SIG-M5 treated with dmso at 0.1 percent for 504 hours (cell line): ENCODE results near the gene AGBL4.
"Not testable (repeated sequence)": the region's sequence is repeated elsewhere in the genome, so short reads cannot be mapped to it uniquely, and the experiment has no call there.

Experiments
- DNase-seq: peaks from one replicate; lab custom pipeline; 2025; ENCODE audit not compliant: unreplicated experiment; lab: John Stamatoyannopoulos, UW

AGBL4 gene

DNA sequence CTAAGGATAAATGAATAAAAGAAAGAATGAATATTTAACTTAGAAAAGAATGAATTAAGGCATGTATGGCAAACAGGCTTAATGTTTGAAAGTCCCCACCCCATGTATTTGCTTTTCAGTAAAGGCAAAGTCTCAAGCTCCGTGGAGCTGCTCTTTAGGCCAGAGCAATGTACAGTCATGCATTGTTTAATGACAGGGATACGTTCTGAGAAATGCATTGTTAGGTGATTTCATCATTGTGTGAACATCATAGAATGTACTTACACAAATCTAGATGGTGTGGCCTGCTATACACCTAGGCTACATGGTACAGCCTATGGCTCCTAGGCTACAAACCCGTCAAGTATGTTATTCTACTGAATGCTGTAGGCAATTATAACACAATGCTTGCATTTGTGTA, 1500.2 kb downstream of the AGBL4 start:
- no peak for DNase-seq

DNA sequence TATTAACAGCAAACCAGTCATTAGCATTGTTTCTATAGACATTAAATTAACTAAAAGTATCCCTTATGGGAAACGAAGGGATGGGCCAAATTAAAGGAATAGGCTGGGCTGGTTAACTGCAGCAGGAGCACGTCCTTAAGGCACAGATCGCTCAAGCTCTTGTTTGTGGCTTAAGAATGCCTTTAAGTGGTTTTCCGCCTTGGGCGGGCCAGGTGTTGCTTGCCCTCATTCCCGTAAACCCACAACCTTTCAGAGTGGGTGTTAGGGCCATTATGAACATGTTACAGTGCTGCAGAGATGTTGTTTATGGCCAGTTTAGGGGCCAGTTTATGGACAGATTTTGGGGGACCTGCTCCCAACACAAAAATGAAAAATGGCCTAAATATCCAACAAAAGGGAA, 1503.9 kb downstream of the AGBL4 start:
- DNase-seq = not testable (repeated sequence)

DNA sequence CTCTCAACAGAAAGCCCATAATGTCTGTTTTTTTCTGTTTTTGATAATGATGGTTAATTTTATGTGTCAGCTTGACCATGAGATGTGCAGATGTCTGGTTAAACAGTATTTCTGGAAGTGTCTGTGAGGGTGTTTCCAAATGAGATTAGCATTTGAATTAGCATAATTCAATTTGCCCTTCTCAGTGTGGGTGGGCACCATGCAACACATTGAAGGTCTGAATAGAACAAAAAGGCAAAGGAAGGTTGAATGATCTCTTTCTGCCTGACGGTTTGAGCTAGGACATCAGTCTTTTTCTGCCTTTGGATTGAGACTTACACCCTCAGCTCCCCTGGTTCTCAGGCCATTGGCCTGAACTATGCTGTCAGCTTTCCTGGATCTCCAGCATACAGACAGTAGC, 1516.9 kb downstream of the AGBL4 start:
- DNase-seq = no peak

DNA sequence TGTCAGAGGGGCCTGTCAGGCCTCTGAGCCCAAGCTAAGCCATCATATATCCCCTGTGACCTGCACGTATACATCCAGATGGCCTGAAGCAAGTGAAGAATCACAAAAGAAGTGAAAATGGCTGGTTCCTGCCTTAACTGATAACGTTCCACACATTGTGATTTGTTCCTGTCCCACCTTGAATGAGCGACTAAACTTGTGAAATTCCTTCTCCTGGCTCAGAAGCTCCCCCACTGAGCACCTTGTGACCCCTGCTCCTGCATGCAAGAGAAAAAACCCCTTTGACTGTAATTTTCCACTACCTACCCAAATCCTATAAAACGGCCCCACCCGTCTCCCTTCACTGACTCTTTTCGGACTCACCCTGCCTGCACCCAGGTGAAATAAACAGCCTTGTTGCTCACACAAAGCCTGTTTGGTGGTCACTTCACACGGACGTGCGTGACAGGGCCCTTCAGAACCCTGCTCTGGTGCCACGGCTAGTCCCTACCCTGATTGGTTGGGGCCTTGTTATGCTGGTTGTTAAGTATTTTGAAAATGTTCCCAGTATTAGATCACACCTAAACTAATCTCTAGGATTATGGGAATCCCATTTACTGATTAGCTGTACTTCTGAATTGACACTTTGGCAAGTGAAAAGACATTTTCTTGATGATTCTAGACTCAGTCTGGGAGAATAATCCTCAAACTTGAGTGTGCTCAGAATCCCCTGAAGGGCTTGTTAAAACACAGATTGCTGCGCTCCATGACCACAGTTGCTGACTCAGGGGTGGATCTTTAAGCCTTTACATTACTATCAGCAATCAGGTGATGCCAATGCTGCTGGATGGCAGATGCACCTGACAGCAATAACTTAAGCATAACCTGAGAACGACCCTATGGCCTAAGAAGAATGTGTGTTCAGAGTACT, 1523.0 kb downstream of the AGBL4 start:
- DNase-seq = no peak

DNA sequence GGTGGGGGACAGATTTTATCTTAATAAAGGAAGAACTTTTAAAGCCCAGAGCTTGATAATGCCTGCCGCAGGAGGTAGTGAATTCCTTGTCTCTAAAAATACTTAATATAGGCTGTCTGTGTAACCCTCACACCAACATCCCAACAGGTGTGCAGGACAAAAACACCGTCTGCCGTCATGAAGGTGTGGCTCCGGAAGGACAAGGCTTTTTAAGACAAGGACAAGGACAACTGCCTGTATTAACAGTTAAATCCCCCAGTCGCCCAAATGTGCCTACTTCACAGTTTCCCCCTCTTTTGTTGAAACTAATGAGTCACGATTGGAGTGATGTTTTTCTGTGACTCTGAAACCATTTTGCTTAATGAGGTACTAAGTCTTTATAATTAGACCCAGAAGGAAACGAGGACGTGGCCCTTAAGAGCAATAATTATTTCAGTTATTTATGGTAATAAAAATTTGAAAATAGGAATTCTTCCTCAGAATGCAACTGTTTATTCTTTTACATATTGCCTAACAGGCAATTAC, 1524.5 kb downstream of the AGBL4 start:
- DNase-seq = no peak

DNA sequence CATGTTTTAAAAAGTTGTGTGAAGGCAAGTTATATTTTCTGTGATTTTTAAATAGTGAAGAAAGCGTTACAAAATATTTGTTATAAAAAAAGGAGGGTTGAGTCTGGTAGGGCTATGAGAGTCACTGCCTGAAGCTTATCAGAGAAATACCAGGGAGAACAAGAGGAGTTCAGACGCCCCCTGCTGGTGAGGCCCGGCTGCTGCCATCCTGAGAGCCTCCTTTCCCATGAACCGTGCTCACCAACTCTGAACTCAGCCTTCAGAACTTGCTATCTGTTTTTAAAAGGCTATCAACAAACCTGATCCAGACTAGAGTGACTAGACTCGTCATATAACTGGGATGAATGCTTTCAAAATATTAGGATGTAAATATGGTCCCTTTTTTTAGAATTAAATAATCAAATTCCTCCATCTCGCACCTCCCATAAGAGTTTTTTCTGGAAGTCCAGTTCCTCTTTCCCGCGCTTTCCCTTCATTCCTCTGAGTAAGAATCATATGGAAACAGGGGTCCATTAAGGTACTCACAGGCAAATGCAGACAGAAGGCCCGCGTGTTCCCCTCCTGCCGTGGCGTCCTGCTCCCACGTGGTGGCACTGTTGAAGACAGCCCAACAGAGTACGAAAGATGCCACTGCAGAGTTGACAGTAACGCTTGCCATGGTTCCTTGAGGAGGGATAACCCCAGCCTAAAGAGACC, 1525.5 kb downstream of the AGBL4 start:
- DNase-seq = peak; percentile 42

DNA sequence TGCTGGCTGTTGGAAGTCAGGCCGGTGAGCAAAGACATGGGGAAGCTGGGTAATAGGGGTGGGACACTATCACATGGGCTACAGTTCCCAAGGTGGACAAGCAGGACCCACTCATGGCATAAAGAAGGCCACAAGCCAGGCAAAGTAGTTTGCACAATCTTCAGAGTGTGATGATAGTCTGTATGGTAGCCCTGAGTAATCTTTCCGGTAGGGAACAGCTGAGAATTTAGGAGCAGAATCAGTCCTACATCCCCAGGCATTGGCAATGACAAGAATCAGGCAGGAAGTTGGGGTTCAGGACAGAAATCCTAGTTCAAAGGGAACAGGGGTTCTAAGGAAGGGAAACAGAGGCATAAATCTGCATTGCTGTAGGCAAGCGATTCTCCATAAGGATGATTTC, 1527.8 kb downstream of the AGBL4 start:
- DNase-seq = no peak

DNA sequence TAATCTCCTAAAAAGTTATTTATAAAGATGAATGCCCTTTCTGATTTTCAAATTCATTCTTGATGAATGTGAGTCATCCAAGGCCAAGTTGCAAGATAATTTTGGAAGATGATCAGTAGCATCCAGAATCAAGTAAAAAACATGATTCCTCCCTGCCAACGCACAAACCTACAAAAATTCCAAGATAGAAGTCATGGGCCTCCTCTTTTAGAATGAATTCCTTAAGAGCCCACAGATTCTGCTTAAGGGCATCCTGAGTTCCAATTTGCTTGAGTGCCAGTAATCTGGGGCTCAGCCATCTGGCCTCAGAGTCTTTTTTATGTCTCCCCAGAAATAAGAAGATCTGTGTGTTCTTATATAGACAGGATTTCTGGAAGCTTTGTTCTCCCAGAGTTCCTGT, 1528.6 kb downstream of the AGBL4 start:
- no peak for DNase-seq

DNA sequence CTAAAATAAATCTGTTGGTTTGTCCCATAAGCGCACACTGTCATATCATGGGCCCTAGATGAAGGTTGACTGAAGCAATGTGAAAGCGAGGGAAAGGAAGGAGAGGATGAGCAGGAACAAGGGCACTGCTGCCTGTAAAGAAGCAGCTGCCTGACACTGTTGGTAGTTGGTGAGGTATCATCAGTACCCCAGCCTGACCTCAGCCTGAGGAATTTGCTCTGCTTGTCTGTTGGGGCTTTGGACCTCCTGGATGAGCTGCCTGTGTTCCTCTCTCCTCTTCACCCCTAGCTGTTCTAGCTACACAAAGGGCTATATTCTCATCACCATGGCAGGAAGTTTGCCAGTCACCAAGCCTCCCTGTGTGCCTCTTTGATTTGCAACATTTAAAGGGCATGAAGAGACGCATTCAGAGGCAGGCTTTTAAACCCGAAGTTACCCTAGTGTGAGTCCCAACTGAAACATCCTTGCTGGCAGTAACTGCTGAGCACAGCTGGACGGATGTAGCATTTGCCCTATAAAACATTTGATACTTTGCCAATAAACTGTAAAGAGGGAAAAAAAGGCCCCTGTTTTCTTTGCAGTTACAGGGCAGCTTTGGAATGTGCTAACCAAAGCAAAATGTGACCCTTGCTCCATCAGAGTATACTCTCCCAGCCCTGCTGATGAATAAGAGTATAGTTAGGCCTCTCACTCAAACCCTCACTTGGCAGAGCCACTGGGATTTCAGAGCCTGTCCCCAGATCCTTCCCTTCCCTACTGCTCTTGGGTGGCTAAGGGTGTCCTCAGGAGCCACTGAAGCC, 1529.6 kb downstream of the AGBL4 start:
- no peak for DNase-seq

DNA sequence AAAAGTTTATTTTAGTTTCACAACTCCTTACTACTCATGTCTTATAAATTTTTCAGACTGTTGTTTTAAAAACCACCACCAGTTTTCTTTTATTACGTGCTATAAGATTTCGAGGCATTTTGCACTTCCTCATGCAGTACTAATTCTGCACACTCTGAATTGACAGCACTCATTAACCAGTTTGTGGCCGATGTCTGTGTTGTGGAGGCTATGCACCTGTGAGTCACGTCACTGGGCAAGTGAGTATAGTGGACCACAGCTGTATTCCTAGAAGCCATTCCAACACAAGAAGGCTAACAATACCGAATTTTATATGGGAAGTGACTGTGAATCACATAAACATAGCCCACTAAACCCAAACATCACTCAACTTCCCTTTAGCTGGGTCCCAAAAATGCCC, 1530.7 kb downstream of the AGBL4 start:
- no peak for DNase-seq

DNA sequence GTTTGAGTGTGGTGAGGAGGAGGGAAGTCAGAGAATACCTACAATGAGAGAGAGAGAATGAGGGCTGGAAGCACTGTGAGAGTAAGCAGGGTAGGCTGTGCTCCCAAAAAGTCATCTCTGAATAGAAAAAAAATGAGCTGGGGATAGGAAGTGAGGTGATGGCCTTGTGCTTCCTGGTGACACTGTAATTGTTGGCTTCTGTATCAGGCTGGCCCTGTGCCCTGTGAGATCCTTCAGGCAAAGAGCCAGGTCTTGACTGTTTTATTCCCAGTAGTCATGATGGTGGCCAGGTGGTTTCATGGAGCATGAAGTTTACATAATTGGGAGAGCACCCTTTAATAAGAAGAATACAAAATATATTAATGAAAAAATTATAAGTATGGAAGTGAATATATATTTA, 1531.4 kb downstream of the AGBL4 start:
- no peak for DNase-seq

DNA sequence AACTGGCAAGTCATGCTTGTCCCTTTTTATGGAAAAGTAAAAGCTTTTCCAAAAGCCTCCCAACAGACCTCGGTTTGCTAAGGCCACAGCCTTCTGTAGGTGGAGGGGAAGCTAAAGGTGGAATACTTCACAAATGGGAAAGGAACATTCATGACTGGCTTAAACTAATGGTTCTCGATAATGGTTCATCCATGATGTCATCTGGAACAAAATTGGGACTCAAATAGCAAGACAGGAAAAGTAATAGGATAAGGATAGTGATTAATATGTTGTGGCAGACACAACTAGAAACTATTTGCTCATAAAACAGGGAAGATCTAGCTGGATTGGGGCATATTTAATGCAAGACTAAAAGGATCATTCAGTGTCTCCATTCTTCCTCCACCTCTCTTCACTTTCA, 1535.0 kb downstream of the AGBL4 start:
- DNase-seq = no peak
